GM12864 (cell line): ENCODE measurements around the gene GNA15.
"Not testable (repeated sequence)": the region's sequence is repeated elsewhere in the genome, so short reads cannot be mapped to it uniquely, and the experiment has no call there.

Experiments
- DNase-seq: peaks from one replicate; pipeline ENCODE4 v3.0.0-alpha.2; 2011; ENCODE audit warnings: low read depth
- H3K4me3 ChIP-seq: 2 replicates; pipeline ENCODE4 v1.5.1; 2011; ENCODE audit warnings: mild to moderate bottlenecking, low read depth, low read length, control low read depth
- CTCF ChIP-seq: IDR thresholded peaks from 2 replicates; pipeline ENCODE4 v1.5.1; 2011; ENCODE audit warnings: low read depth, mild to moderate bottlenecking, moderate library complexity, low read length, control low read depth, inconsistent platforms; ENCODE audit errors: missing control alignments

Gene GNA15

DNA sequence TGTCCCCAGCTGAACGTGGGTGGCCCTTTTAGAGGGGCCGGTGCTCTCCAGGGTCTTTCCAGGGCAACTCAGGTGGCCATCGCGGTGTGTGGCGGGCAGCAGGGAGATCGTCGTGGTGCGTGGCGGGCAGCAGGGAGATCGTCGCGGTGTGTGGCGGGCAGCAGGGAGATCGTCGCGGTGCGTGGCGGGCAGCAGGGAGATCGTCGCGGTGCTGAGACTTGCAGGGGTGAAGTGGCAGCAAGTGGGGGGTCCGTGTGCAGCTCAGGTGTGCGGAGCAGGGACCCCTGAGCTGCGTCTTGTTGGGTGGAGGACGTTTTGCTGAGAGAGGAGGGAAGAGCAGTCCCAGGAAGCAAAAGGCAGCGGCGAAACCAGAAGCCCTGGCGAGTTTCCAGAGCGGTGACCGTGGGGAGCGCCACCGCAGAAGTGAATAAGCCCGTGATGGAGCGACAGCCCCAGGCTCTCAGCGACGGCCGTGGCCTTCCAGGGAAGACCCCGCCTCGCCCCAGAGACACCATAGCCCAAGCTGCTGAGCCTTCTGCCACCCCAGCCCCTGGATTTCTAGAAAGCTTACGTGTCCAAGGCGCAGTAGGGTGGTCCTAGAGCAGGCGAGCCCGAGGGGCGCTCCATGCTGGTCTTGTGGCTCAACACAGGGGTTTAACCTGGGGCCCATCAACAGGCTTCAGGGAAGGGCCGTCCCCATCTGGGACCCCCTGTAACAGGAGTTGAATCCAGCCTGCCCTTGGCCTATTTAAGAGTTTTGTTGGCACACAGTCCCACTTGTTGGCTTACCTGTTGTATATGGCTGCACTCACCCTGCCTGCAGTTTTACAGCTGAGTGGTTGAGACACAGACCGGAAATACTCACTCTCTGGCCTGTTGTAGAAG is 55.3 kb downstream of the GNA15 start:
- TF ChIP-seq CTCF, result no peak
- no peak for DNase-seq

DNA sequence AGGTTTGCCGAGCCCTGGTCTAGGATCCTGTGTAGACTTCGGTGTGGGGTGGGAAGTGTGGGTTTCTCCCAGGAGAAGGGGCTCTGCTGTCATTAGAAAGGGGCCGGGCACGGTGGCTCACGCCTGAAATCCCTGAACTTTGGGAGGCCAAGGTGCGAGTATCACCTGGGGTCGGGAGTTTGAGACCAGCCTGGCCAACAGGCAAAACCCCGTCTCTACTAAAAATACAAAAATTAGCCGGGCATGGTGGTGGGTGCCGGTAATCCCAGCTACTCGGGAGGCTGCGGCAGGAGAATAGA is 55.9 kb downstream of the GNA15 start:
- DNase-seq, H3K4me3 ChIP-seq: not testable (repeated sequence)

More for the DNA sequence above, 55.3 kb downstream of the GNA15 start:
- H3K4me3 ChIP-seq, result no peak overlapping the region

GRCh38 chr19:3192228-3192635 is 56.4 kb downstream of the GNA15 start:
- no peak for DNase-seq
- TF ChIP-seq CTCF, result no peak
- H3K4me3 ChIP-seq, result no peak overlapping the region

DNA sequence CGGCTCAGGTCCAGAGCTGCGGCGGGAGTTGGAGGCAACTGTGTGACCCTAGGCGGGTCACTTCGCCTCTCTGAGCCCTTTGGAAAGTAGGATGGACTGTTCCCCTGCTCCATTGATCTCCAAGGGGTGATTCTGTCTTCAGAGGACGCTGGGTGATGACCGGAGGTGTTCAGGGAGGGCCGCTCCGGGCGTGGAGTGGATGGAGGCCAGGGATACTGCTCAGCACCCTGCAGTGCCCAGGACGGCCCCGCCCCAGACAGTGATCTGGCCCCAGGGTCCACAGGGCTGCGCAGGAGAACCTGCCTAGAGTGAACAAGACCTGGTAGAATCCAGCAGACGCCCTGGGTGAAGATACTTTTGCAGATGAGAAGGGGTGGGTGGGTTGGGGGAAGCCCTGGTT is 56.9 kb downstream of the GNA15 start:
- DNase-seq, result no peak
- no peak overlapping the region for H3K4me3 ChIP-seq
- no peak for TF ChIP-seq CTCF

GRCh38 chr19:3193256-3194105 is 57.6 kb downstream of the GNA15 start:
- no peak overlapping the region for H3K4me3 ChIP-seq
- DNase-seq, result no peak
- no peak for TF ChIP-seq CTCF

DNA sequence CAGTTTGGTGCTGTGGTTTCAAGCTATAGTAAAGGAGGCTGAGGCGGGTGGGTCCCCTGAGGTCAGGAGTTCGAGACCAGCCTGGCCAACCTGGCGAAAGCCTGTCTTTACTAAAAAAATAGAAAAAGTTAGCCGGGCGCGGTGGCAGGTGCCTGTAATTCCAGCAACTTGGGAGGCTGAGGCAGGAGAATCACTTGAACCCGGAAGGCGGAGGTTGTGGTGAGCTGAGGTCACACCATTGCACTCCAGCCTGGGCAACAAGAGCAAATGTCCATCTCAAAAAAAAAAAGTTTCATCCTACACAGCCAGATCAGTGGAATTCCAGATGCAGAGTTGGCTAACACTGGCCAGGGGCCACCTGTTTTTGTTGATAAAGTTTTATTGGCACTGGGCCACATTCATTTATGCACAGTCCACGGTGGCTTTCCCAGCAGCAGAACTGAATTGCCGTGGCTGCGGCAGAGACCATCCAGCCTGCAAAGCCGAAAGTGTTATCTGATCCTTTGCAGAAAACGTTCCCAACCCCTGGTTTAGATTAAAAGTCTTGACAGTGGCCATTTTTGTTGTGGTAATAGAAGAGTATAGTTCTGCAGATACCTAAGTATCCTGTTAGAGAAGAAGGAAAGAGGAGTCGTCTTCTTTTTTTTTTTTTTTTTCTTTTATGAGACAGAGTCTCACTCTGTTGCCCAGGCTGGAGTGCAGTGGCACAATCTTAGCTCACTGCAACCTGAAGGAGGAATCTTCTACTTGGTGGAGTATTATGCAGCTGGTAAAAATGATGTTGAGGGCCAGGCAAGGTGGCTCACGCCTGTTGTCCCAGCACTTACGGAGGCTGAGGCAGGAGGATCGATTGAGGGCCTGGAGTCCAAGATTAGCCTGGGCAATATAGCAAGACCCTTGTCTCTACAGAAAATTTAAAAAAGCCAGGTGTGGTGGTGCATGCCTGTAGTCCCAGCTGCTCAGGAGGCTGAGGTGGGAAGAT is 58.6 kb downstream of the GNA15 start:
- DNase-seq, result no peak
- H3K4me3 ChIP-seq, result no peak overlapping the region
- no peak for TF ChIP-seq CTCF
